SU-DHL-6 (cell line): ENCODE measurements around the gene TRAK1.

ENCODE experiments used
- H2AFZ ChIP-seq: fragments of 200-600 bp; sonication (generic); 2 replicates; pipeline ENCODE4 v1.6.1; 2014; ENCODE audit warnings: low read depth, mild to moderate bottlenecking, moderate library complexity, mixed read lengths, antibody characterized with exemption, low read length; ENCODE audit not compliant: severe bottlenecking
- H3F3A ChIP-seq: fragments of 200-600 bp; shearing (Covaris generic); 2 replicates; pipeline ENCODE4 v1.6.0; 2016; ENCODE audit warnings: antibody characterized with exemption, mild to moderate bottlenecking; ENCODE audit not compliant: insufficient read depth
- H3K27ac ChIP-seq: fragments of 200-600 bp; sonication (generic); 2 replicates; pipeline ENCODE4 v1.5.1; 2016; ENCODE audit warnings: low read depth, mild to moderate bottlenecking, low read length, moderate library complexity, mixed read lengths
- H3K27me3 ChIP-seq: fragments of 200-600 bp; sonication (generic), shearing (Covaris generic); 2 replicates; pipeline ENCODE4 v1.6.0; 2014; ENCODE audit warnings: mild to moderate bottlenecking, low read length
- H3K36me3 ChIP-seq: fragments of 200-600 bp; sonication (generic); 2 replicates; pipeline ENCODE4 v1.6.1; 2014; ENCODE audit warnings: mild to moderate bottlenecking, low read length, mixed read lengths
- H3K4me2 ChIP-seq: fragments of 300-600, 200-600 bp; shearing (Covaris generic), sonication (generic); 2 replicates; pipeline ENCODE4 v1.6.0; 2014; ENCODE audit warnings: low read length, low read depth, mild to moderate bottlenecking; ENCODE audit not compliant: poor library complexity, severe bottlenecking
- H3K4me3 ChIP-seq: fragments of 200-600 bp; sonication (generic); 2 replicates; pipeline ENCODE4 v1.5.1; 2014; ENCODE audit warnings: antibody characterized with exemption, low read length, mild to moderate bottlenecking, mixed read lengths; ENCODE audit not compliant: insufficient read depth, poor library complexity, severe bottlenecking
- H3K79me2 ChIP-seq: fragments of 200-600 bp; sonication (generic); 2 replicates; pipeline ENCODE4 v1.6.1; 2014; ENCODE audit warnings: mild to moderate bottlenecking, low read length, moderate library complexity; ENCODE audit not compliant: insufficient read depth
- H3K9ac ChIP-seq: fragments of 200-600 bp; sonication (generic); 2 replicates; pipeline ENCODE4 v1.7.0; 2014; ENCODE audit warnings: mild to moderate bottlenecking, low read length
- H3K9me2 ChIP-seq: fragments of 200-600 bp; sonication (generic); replicated peaks from 2 replicates; pipeline ENCODE4 v1.6.1; 2014; ENCODE audit warnings: low read length; ENCODE audit not compliant: insufficient read depth
- H3K9me3 ChIP-seq: fragments of 200-600 bp; sonication (generic); 2 replicates; pipeline ENCODE4 v1.6.1; 2014; ENCODE audit warnings: low read length, mixed read lengths; ENCODE audit not compliant: insufficient read depth
- H4K20me1 ChIP-seq: fragments of 200-600 bp; sonication (generic); 2 replicates; pipeline ENCODE4 v1.6.1; 2014; ENCODE audit warnings: low read depth, mild to moderate bottlenecking, antibody characterized with exemption, low read length, moderate library complexity, mixed read lengths
- EZH2phosphoT487 ChIP-seq: fragments of 200-600 bp; sonication (generic), shearing (Covaris generic); conservative IDR thresholded peaks from 2 replicates; pipeline ENCODE4 v1.6.1; 2018; ENCODE audit warnings: mild to moderate bottlenecking, antibody characterized with exemption, low read length, moderate library complexity, mixed read lengths
- TF ChIP-seq, protein P1 (sequence below): fragments of 200-600 bp; sonication (generic); IDR thresholded peaks from one replicate; pipeline ENCODE4 v1.5.1; 2017; ENCODE audit warnings: antibody characterized with exemption, mild to moderate bottlenecking, low read length, moderate library complexity; ENCODE audit not compliant: insufficient read depth, poor library complexity, severe bottlenecking

TRAK1 gene

DNA sequence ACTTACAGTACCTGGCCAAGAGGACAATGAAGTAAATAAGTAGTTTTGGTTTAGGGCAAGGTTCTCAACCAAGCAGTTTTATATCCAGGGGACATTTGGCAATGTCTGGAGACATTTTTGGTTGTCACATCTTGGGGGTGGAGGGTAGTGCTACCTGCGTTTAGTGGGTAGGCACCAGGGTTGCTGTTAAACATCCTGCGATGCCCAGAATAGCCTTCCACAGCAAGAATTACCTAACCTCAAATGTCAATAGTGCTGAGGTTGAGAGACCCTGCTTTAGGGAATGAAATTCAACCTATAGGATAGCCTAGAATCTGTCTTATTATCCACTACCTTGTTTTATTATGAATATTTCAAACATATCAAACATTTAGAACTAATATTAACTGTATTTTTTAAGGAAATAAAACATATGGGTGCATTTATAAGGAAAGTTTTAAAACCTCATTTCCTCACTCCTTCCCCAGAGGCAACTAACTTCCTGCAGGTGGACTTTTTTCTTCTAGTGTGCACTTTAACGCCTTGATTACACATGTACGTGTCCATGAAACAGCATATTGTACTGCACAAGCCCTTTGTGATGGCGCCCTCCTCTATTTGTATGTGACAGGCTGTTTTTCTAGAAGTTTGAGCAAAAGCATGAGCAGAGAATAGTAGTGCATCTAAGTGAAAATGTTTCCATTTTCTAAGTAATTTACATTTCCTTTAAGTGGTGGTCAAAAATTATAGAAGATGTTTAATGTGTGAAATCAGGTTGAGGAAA, 57.1 kb downstream of the TRAK1 start:
- no peaks in the 10 kb centered on the region for H3K9me2 ChIP-seq
- H3K27me3 ChIP-seq: no peaks in the 10 kb centered on the region
- H3K9me3 ChIP-seq: no peaks in the 10 kb centered on the region
- H3K9ac ChIP-seq: peak overlapping the region; percentile 23
- H3K79me2 ChIP-seq: peaks cover 55% of the 10 kb centered on the region
- TF ChIP-seq, protein P1, sequence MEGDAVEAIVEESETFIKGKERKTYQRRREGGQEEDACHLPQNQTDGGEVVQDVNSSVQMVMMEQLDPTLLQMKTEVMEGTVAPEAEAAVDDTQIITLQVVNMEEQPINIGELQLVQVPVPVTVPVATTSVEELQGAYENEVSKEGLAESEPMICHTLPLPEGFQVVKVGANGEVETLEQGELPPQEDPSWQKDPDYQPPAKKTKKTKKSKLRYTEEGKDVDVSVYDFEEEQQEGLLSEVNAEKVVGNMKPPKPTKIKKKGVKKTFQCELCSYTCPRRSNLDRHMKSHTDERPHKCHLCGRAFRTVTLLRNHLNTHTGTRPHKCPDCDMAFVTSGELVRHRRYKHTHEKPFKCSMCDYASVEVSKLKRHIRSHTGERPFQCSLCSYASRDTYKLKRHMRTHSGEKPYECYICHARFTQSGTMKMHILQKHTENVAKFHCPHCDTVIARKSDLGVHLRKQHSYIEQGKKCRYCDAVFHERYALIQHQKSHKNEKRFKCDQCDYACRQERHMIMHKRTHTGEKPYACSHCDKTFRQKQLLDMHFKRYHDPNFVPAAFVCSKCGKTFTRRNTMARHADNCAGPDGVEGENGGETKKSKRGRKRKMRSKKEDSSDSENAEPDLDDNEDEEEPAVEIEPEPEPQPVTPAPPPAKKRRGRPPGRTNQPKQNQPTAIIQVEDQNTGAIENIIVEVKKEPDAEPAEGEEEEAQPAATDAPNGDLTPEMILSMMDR: no peak
- no peaks in the 10 kb centered on the region for H3K36me3 ChIP-seq
- H3K4me3 ChIP-seq: no peak overlapping the region
- H3K27ac ChIP-seq: peak overlapping the region; percentile 66
- H4K20me1 ChIP-seq: no peaks in the 10 kb centered on the region
- H3K4me2 ChIP-seq: peak overlapping the region; percentile 49
- no peaks in the 10 kb centered on the region for H3F3A ChIP-seq
- H2AFZ ChIP-seq: no peak overlapping the region

DNA sequence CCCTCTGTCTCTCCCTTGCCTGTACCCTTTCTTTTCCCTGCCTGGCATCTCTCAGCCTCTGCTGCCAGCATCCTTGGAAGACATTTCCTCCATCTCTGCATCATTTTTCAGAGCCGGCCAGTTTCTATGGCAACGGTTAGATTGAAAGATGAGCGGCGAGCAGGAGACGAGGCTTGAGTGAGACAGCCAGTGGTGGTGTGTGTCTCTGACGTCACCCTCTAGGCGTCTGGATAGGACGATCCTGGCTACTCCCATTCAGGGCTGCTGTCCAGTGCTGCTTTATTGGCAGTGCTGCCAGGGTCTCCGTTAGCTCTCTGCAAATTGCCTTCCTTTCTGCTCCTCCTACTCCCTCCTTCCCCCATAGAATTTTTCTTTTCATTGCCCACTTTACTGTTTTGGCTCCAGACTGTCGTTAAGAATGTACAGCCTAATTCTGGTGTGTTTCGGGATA, 57.9 kb downstream of the TRAK1 start:
- TF ChIP-seq EZH2phosphoT487: no peak
- TF ChIP-seq, protein P1: no peak
- Histone ChIP-seq H2AFZ (no peak overlapping the region), H3K27ac (no peak overlapping the region), H4K20me1 (no peaks in the 10 kb centered on the region), H3K4me3 (no peak overlapping the region), H3K9me3 (no peaks in the 10 kb centered on the region), H3K27me3 (no peaks in the 10 kb centered on the region), H3K9ac (no peak overlapping the region), H3F3A (0 out of 2 replicates have a peak, but pooled peaks cover 3% of the 10 kb centered on the region), H3K4me2 (no peak overlapping the region), H3K79me2 (peaks cover 55% of the 10 kb centered on the region), H3K36me3 (no peaks in the 10 kb centered on the region), H3K9me2 (no peaks in the 10 kb centered on the region)

DNA sequence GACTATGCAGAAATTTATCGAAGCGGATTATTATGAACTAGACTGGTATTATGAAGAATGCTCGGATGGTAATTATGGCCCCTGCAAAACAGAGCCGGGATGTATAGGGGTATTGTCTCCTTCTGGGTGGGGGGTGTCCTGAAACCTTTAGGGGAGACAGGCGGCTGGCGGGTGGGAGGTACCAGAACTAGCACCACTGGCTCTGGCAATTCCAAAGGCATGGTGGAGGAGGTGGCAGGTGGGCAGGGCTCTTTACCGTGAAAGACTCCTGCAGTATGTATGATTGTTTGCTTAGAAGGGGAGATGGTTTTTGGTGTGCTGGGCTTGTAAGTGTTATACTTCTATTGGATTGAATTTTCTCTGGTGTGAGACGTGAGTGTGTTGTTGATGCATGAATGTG, 58.4 kb downstream of the TRAK1 start:
- no peaks in the 10 kb centered on the region for H3K36me3 ChIP-seq
- no peaks in the 10 kb centered on the region for H3K9me3 ChIP-seq
- no peak for TF ChIP-seq EZH2phosphoT487
- TF ChIP-seq, protein P1: no peak
- H3K9me2 ChIP-seq: no peaks in the 10 kb centered on the region
- no peak overlapping the region for H3K4me2 ChIP-seq
- H3K27ac ChIP-seq: no peak overlapping the region
- no peak overlapping the region for H3K4me3 ChIP-seq
- H3K79me2 ChIP-seq: peaks cover 51% of the 10 kb centered on the region
- H3F3A ChIP-seq: 0 out of 2 replicates have a peak, but pooled peaks cover 3% of the 10 kb centered on the region
- no peaks in the 10 kb centered on the region for H3K27me3 ChIP-seq
- no peak overlapping the region for H3K9ac ChIP-seq
- no peak overlapping the region for H2AFZ ChIP-seq
- H4K20me1 ChIP-seq: no peaks in the 10 kb centered on the region
